DND-41 (cell line): Measurements from ENCODE around the gene ALAS1.
A peak's percentile ranks its signal among the peaks of the same experiment; 100 is the strongest.

Experiments
- ATAC-seq: fragments of 200-7000 bp; cut with Tn5 transposase; 3 replicates; pipeline ENCODE4 v1.9.1; 2021; ENCODE audit warnings: low read depth; ENCODE audit not compliant: insufficient read depth
- DNase-seq: peaks from one replicate; pipeline ENCODE4 v3.0.0-alpha.2; 2020
- H2AFZ ChIP-seq: 2 replicates; pipeline ENCODE4 v1.6.0; 2012; ENCODE audit warnings: low read depth, low read length
- H3K27ac ChIP-seq: 2 replicates; pipeline ENCODE4 v1.5.1; 2012; ENCODE audit warnings: low read length, inconsistent platforms
- H3K27me3 ChIP-seq: fragments of 200-600 bp; sonication (generic); 2 replicates; pipeline ENCODE4 v1.6.0; 2012; ENCODE audit warnings: low read length, mild to moderate bottlenecking, inconsistent platforms; ENCODE audit not compliant: insufficient read depth, poor library complexity
- H3K36me3 ChIP-seq: 2 replicates; pipeline ENCODE4 v1.5.1; 2012; ENCODE audit warnings: low read length, inconsistent platforms; ENCODE audit not compliant: insufficient read depth
- H3K4me1 ChIP-seq: 2 replicates; pipeline ENCODE4 v1.5.1; 2012; ENCODE audit warnings: mild to moderate bottlenecking, low read length; ENCODE audit not compliant: insufficient read depth
- H3K4me2 ChIP-seq: 2 replicates; pipeline ENCODE4 v1.6.0; 2012; ENCODE audit warnings: mild to moderate bottlenecking, moderate library complexity, low read length, inconsistent platforms; ENCODE audit not compliant: insufficient read depth
- H3K4me3 ChIP-seq, 2 experiments: fragments of 200-600 bp in 1 of 2; shearing (Covaris generic) in 1 of 2; 2 replicates each; pipeline ENCODE4 v1.5.1; 2012 to 2016; ENCODE audit warnings: inconsistent platforms in 2 of 2, low read length in 2 of 2, mild to moderate bottlenecking in 2 of 2, low read depth in 1 of 2, moderate library complexity in 1 of 2
- H3K79me2 ChIP-seq: 2 replicates; pipeline ENCODE4 v1.6.0; 2012; ENCODE audit warnings: low read length, inconsistent platforms; ENCODE audit not compliant: insufficient read depth
- H3K9ac ChIP-seq: 2 replicates; pipeline ENCODE4 v1.6.0; 2012; ENCODE audit warnings: low read depth, mild to moderate bottlenecking, inconsistent platforms, low read length, moderate library complexity
- H3K9me3 ChIP-seq: 2 replicates; pipeline ENCODE4 v1.5.1; 2012; ENCODE audit warnings: low read length, moderate library complexity, mild to moderate bottlenecking, inconsistent platforms; ENCODE audit not compliant: insufficient read depth, severe bottlenecking
- H4K20me1 ChIP-seq: 2 replicates; pipeline ENCODE4 v1.6.0; 2012; ENCODE audit warnings: low read length; ENCODE audit not compliant: insufficient read depth
- CTCF ChIP-seq: IDR thresholded peaks from 2 replicates; pipeline ENCODE4 v1.5.1; 2012; ENCODE audit warnings: borderline replicate concordance, low read length, moderate library complexity, mild to moderate bottlenecking; ENCODE audit not compliant: poor library complexity, severe bottlenecking; ENCODE audit errors: extremely low read depth
- EZH2 ChIP-seq: IDR thresholded peaks from 3 replicates; pipeline ENCODE4 v1.6.1; 2012; ENCODE audit warnings: borderline replicate concordance, low read depth, mild to moderate bottlenecking, moderate library complexity, low read length, inconsistent platforms; ENCODE audit not compliant: severe bottlenecking

The ALAS1 gene

DNA sequence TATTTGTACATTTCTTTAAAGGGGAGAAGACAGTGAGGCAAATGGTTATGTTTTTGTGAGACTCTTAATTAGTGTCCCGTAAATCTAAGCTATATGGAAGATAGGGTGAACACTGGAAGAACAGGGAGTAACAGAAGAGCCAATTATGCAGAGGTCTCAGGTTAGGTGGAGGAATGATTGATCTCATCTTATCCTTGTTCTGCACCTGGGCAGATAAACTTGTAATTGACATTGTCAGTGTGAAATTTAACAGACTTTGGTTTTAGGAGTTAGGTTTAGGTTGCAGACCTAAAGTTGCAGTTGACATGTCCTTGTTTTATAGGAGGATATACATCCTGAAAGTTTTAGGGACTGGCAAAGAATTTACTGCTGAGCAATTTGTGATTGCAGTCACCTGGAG lies 44.1 kb downstream of the ALAS1 start:
- Histone ChIP-seq H3K9me3 (no peaks in the 10 kb centered on the region), H3K9ac (no peak overlapping the region), H3K36me3 (no peaks in the 10 kb centered on the region; the same call in 1 of the 2 replicates), H3K27me3 (no peaks in the 10 kb centered on the region), H3K79me2 (peaks cover 31% of the 10 kb centered on the region), H3K4me1 (peaks cover 60% of the 10 kb centered on the region), H2AFZ (no peak overlapping the region), H4K20me1 (peaks cover 23% of the 10 kb centered on the region), H3K4me3 (no peak overlapping the region), H3K27ac (no peak overlapping the region), H3K4me2 (no peak overlapping the region)
- TF ChIP-seq CTCF (no peak), EZH2 (no peak)
- ATAC-seq, result no peak
- no peak for DNase-seq

GRCh38 chr3:52243791-52244628 lies 46.0 kb downstream of the ALAS1 start:
- peaks cover 7% of the 10 kb centered on the region for H3K36me3 ChIP-seq
- DNase-seq (no peak), ATAC-seq (no peak)
- peaks cover 49% of the 10 kb centered on the region for H3K4me1 ChIP-seq
- peaks cover 9% of the 10 kb centered on the region for H4K20me1 ChIP-seq
- H3K4me2 ChIP-seq, result 0 out of 2 replicates have a peak overlapping the region, but pooled peaks have one; percentile 89
- H3K27me3 ChIP-seq, result no peaks in the 10 kb centered on the region
- TF ChIP-seq CTCF (no peak), EZH2 (no peak)
- H3K9ac ChIP-seq, result no peak overlapping the region
- no peak overlapping the region for H3K4me3 ChIP-seq
- peaks cover 15% of the 10 kb centered on the region for H3K79me2 ChIP-seq
- no peaks in the 10 kb centered on the region for H3K9me3 ChIP-seq
- H2AFZ ChIP-seq, result no peak overlapping the region
- no peak overlapping the region; the same call in 1 of the 2 replicates for H3K27ac ChIP-seq

GRCh38 chr3:52245322-52246263 lies 47.6 kb downstream of the ALAS1 start, which contains the start of gene PPM1M:
PPM1M (plus strand) TSS chr3:52245759; CDS start chr3:52245825, 66 bp downstream.
- Histone ChIP-seq H2AFZ (peak within 1 kb of the TSS; percentile 76), H3K36me3 (peaks cover 22% of the 10 kb centered on the region), H3K9me3 (no peaks in the 10 kb centered on the region), H3K9ac (peak within 1 kb of the TSS; percentile 63), H3K79me2 (no peaks in the 10 kb centered on the region), H3K27me3 (no peaks in the 10 kb centered on the region), H3K4me3 (peak within 1 kb of the TSS; percentile 18 to 71; a peak in 3 of 4 replicates), H4K20me1 (peaks cover 18% of the 10 kb centered on the region), H3K4me1 (peaks cover 39% of the 10 kb centered on the region), H3K27ac (peak within 1 kb of the TSS; percentile 65), H3K4me2 (peak within 1 kb of the TSS; percentile 89)
- no peak for TF ChIP-seq CTCF
- no peak for TF ChIP-seq EZH2
- peak; percentile 65 for DNase-seq
- ATAC-seq, result peak; percentile 73
